Measurements from ENCODE around the gene LDB2.

The LDB2 gene

GRCh38 chr4:16483540-16483939 lies 414.9 kb downstream of the LDB2 start:
- DNase-seq (ENCODE audit: low read depth in 2 of 2), result no peak

- DNase-seq (ENCODE audit: low read depth in 2 of 2), result no peak
Observed at GRCh38 chr4:16480011-16480410, 418.4 kb downstream of the LDB2 start.

- no peak for DNase-seq (ENCODE audit: low read depth in 2 of 2)
Observed at GRCh38 chr4:16472537-16472936, 425.9 kb downstream of the LDB2 start.

- DNase-seq (ENCODE audit: low read depth in 2 of 2), result no peak
Observed at GRCh38 chr4:16467061-16467460, 431.4 kb downstream of the LDB2 start.

GRCh38 chr4:16466581-16466980 lies 431.9 kb downstream of the LDB2 start:
- DNase-seq (ENCODE audit: low read depth in 2 of 2), result no peak

- DNase-seq (ENCODE audit: low read depth in 2 of 2), result no peak
Observed at GRCh38 chr4:16464651-16465050, 433.8 kb downstream of the LDB2 start.

GRCh38 chr4:16462656-16463055 lies 435.8 kb downstream of the LDB2 start:
- no peak for DNase-seq (ENCODE audit: low read depth in 2 of 2)

- DNase-seq (ENCODE audit: low read depth in 2 of 2), result no peak
Observed at GRCh38 chr4:16461362-16461761, 437.1 kb downstream of the LDB2 start.

GRCh38 chr4:16457944-16458343 lies 440.5 kb downstream of the LDB2 start:
- DNase-seq (ENCODE audit: low read depth in 2 of 2), result no peak

Data from stimulated activated CD4-positive, alpha-beta T cell treated with anti-CD3 and anti-CD28 coated beads, Interleukin-4, amount 100 ng/mL, for 48 hours (primary cell).